Natural killer cell (primary cell): ENCODE data around the gene CNBP. TPM values are rescaled to one million over a fixed set of nuclear protein-coding genes. Genes with fewer than 3 reads are reported as not detected.

Source experiments
- ATAC-seq, 3 donors: fragments of 150-1000 bp in 2 of 3; fragments of 200-7000 bp in 1 of 3; cut with Tn5 transposase; 1 replicate in 1 of 3; 2 replicates in 2 of 3; pipeline ENCODE4 v1.10.0; 2021; ENCODE audit warnings: mild to moderate bottlenecking in 2 of 3, moderate library complexity in 2 of 3
- DNase-seq, 2 donors: peaks; one replicate each; pipeline versions ENCODE4 v3.0.0 to v3.0.0-alpha.2; 2013 to 2021; ENCODE audit warnings: mixed read lengths in 1 of 2
- H3K27ac ChIP-seq: one replicate; pipeline ENCODE4 v1.5.1; 2013; ENCODE audit warnings: mild to moderate bottlenecking, low read length
- H3K27me3 ChIP-seq: one replicate; pipeline ENCODE4 v1.6.1; 2013; ENCODE audit warnings: low read length; ENCODE audit not compliant: control insufficient read depth, insufficient read depth
- H3K36me3 ChIP-seq: one replicate; pipeline ENCODE4 v1.6.1; 2013; ENCODE audit warnings: low read length; ENCODE audit not compliant: control insufficient read depth, insufficient read depth
- H3K4me1 ChIP-seq: one replicate; pipeline ENCODE4 v1.6.1; 2013; ENCODE audit warnings: low read length; ENCODE audit not compliant: control insufficient read depth, insufficient read depth
- H3K4me3 ChIP-seq: one replicate; pipeline ENCODE4 v1.5.1; 2013; ENCODE audit warnings: low read length
- H3K9me3 ChIP-seq: one replicate; pipeline ENCODE4 v1.6.1; 2013; ENCODE audit warnings: low read length; ENCODE audit not compliant: control insufficient read depth, insufficient read depth
- H3K27ac Mint-ChIP-seq, 2 donors: one replicate each; pipeline ENCODE4 v1.8.0; 2022; ENCODE audit warnings: mild to moderate bottlenecking in 2 of 2, mixed read lengths in 2 of 2, moderate library complexity in 1 of 2
- H3K27me3 Mint-ChIP-seq, 2 donors: one replicate each; pipeline ENCODE4 v1.8.0; 2022; ENCODE audit warnings: low read depth in 2 of 2, mixed read lengths in 2 of 2
- H3K36me3 Mint-ChIP-seq: one replicate; pipeline ENCODE4 v1.8.0; 2022; ENCODE audit warnings: mixed read lengths
- H3K4me1 Mint-ChIP-seq, 2 donors: one replicate each; pipeline ENCODE4 v1.8.0; 2022; ENCODE audit warnings: mixed read lengths in 2 of 2
- H3K4me3 Mint-ChIP-seq: one replicate; pipeline ENCODE4 v1.8.0; 2022; ENCODE audit warnings: mild to moderate bottlenecking, moderate library complexity, mixed read lengths
- H3K9me3 Mint-ChIP-seq, 2 donors: one replicate each; pipeline ENCODE4 v1.8.0; 2022; ENCODE audit warnings: mixed read lengths in 2 of 2
- CTCF ChIP-seq: fragments of 200-600 bp; IDR thresholded peaks from one replicate; pipeline ENCODE4 v1.8.0; 2022; ENCODE audit warnings: antibody characterized with exemption
- WGBS: methylation state at CpG from one replicate; pipeline ENCODE4 v1.1.7; 2013; ENCODE audit warnings: missing lambda C conversion rate; ENCODE audit not compliant: insufficient coverage; 5-methylcytosine and 5-hydroxymethylcytosine counted together
- intact Hi-C: fragments of 100-400 bp; cut with micrococcal nuclease; formaldehyde crosslinking; loops from one replicate; pipeline ENCODE4 v1.14.2; 2022
- total RNA-seq, 4 donors: library from RNA; stranded (reverse); fragments of 120-200 nt in 1 of 4; gene quantifications; one replicate each; pipeline versions ENCODE4 v1.2.3 to v1.2.4, GENCODE V29; 2013 to 2022

CNBP gene
- total RNA-seq, 3 donors from 2014 or later (not counting 1 experiment from before 2014, with no cell fraction given), result 202 to 223 (median 211) TPM

- H3K27ac Mint-ChIP-seq, result peak overlapping the region; percentile 72 to 74
- intact Hi-C loops, result no loop called here
- peak overlapping the region; percentile 60 for H3K4me3 Mint-ChIP-seq
- Histone ChIP-seq H3K4me3 (no peak overlapping the region), H3K27me3 (no peaks in the 10 kb centered on the region), H3K36me3 (peaks cover 7% of the 10 kb centered on the region), H3K9me3 (no peaks in the 10 kb centered on the region), H3K27ac (no peak overlapping the region), H3K4me1 (peaks cover 46% of the 10 kb centered on the region)
- ATAC-seq (no peak), DNase-seq (peak in 1 of 2 donors; percentile 48)
- H3K9me3 Mint-ChIP-seq, result no peaks in the 10 kb centered on the region
- peaks cover 53 to 55% of the 10 kb centered on the region in 2 donors for H3K4me1 Mint-ChIP-seq
- no peaks in the 10 kb centered on the region for H3K36me3 Mint-ChIP-seq
- WGBS, result 90% methylated on average over 18 of the region's 18 CpGs
- H3K27me3 Mint-ChIP-seq, result no peaks in the 10 kb centered on the region
- no peak for TF ChIP-seq CTCF
Measured at GRCh38 chr3:129122412-129123011, 61.2 kb downstream of the CNBP start.

- Histone ChIP-seq H3K4me3 (peak within 1 kb of the TSS; percentile 92), H3K27me3 (no peaks in the 10 kb centered on the region), H3K9me3 (no peaks in the 10 kb centered on the region), H3K27ac (peak within 1 kb of the TSS; percentile 88), H3K4me1 (peaks cover 50% of the 10 kb centered on the region), H3K36me3 (peaks cover 7% of the 10 kb centered on the region)
- Mint-ChIP-seq H3K36me3 (no peaks in the 10 kb centered on the region), H3K4me3 (peak within 1 kb of the TSS; percentile 87), H3K27ac (peak within 1 kb of the TSS; percentile 74 to 87), H3K4me1 (peaks cover 55% of the 10 kb centered on the region in 2 donors), H3K9me3 (no peaks in the 10 kb centered on the region), H3K27me3 (no peaks in the 10 kb centered on the region)
- 12% methylated on average over 55 of the region's 60 CpGs for WGBS
- peak; percentile 83 to 93 for DNase-seq
- ATAC-seq, result peak; percentile 69 to 82 (median 71)
- TF ChIP-seq CTCF, result no peak
- intact Hi-C loops, result loop anchor here (2.0 kb wide), 2 partner anchors 61 to 69 kb away; partner anchors contain the start of gene CNBP
Measured at GRCh38 chr3:129121792-129122411, 61.8 kb downstream of the CNBP start, which contains the start of gene RAB43. RAB43 (minus strand) TSS chr3:129121804; CDS start chr3:129121489, 315 bp downstream.

GRCh38 chr3:129121016-129121791 is 62.5 kb downstream of the CNBP start:
- peak overlapping the region; percentile 87 for H3K4me3 Mint-ChIP-seq
- no peaks in the 10 kb centered on the region for H3K36me3 Mint-ChIP-seq
- peak; percentile 25 to 68 for DNase-seq
- no peaks in the 10 kb centered on the region for H3K27me3 Mint-ChIP-seq
- no peak for TF ChIP-seq CTCF
- H3K27ac Mint-ChIP-seq, result peak overlapping the region; percentile 74 to 87
- peak; percentile 9 to 22 (median 12) for ATAC-seq
- Histone ChIP-seq H3K4me1 (peaks cover 57% of the 10 kb centered on the region), H3K27me3 (no peaks in the 10 kb centered on the region), H3K27ac (peak overlapping the region; percentile 88), H3K4me3 (peak overlapping the region; percentile 92), H3K36me3 (peaks cover 7% of the 10 kb centered on the region), H3K9me3 (no peaks in the 10 kb centered on the region)
- no peaks in the 10 kb centered on the region for H3K9me3 Mint-ChIP-seq
- under 1% methylated on average over 80 of the region's 80 CpGs for WGBS
- H3K4me1 Mint-ChIP-seq, result peaks cover 55 to 59% of the 10 kb centered on the region in 2 donors
- intact Hi-C loops, result loop anchor here (2.0 kb wide), 2 partner anchors 62 to 68 kb away; partner anchors contain the start of gene CNBP
